SKM-1 treated with dmso at 0.1 percent for 144 hours (cell line): Measurements from ENCODE around the gene TTC22.

Source experiments
- DNase-seq: peaks from one replicate; lab custom pipeline; 2025; ENCODE audit not compliant: unreplicated experiment; lab: John Stamatoyannopoulos, UW

Gene TTC22

DNA sequence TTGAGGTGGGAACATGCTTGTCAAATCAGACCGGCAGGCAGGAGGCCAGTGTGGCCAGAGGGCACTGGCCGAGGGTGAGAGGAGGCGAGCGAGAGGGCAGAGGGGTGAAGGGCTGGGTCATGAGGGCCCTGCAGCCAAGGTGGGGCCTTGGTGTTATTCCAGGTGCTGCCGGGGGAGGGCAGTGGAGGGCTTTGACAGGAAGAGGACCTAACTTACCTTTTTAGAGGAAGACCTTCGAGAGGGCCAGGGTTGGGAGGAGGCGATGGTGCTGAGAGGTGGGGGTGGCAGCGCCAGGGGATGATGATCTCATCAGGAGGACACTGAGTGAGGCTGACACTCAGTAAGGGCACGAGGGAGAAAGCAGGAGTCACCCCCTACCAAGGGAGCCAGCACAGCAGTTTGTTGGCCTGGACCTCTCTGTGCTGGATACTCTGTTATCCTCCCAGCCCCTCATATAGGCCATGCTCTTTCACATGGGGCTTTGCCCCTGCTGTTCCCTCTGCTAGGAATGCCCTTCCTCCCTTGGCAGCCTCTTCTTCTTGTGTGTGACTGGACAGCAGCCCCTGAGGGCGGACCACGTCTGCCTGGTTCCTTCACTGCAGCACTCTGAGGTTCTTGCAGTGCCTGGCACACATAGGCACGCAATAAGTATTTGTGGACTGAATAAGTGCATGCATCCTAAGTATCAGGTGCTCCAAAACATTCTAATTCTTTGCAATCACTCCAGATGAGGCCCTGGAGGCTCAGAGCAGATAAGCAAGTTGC is 7.5 kb upstream of the TTC22 start:
- DNase-seq: no peak

DNA sequence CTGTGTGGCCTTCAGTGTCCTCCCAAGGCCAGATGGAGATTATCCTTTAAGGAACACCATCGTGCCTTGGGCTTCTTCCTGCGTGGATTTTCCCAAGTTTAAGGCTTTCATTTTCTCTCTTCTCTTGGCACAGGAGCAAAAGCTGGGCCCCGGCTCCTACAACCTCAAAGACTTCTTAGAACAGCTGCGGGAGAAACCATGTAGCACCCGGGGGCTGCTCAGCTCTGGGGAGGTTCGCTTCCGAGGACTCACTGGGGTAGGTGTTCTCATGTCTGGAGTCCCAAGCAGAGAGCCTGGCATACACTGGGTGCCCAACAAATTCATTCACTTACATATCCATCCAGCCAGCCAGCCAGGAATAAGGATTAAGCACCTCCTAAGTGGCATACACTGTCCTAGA is 6.6 kb upstream of the TTC22 start:
- DNase-seq: no peak

DNA sequence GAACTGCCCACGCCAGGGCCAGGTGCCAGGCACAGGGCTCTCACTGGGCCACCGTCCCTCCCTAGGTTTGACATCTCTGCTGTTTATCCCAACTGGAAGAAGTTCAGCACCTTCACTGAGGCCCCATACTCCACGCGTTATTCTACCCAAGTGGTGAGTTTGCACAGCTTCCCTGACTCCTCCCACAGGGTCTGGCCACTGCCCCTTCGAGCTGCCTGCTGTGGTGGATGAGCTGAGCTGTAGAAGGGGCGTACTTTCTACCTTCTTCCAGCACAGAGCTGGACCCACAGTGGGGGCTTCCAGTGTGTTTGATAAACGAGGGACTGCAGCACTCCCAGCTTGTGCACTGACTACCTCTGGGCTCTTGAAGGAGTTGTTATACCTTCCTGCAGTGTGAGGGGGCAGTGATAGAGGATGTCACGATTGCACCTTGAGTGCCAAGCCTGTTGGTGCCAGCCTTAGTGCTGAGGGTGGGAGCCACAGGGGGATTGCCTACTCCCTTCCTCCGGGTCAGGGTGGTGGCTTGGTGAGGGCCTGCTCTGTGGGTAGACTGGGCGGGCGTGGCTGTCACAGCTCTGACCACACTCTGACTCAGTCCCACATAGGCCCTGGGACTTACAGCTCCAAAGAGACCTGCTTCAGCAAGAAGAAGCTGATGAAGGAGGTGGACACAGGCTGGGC is 5.9 kb upstream of the TTC22 start:
- DNase-seq: no peak

DNA sequence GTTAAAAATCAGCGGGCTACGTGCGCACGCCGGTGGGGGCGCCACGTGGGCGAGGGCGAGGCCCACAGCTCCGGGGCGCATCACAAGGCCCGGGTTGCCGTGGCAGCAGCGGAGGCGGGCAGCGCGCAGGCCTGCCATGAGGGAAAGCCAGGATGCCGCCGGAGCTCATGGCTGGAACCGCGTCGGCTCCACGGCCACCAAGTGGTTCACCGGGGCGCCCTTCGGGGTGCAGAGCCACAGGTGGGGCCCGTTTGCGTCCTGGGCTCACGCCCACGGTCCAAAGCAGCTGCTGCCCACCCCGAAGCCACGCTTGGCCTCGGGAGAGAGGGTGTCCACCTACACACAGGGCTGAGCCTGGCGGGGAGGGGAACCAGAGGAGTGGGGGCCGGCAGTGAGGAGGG is 4.9 kb upstream of the TTC22 start:
- DNase-seq: no peak

DNA sequence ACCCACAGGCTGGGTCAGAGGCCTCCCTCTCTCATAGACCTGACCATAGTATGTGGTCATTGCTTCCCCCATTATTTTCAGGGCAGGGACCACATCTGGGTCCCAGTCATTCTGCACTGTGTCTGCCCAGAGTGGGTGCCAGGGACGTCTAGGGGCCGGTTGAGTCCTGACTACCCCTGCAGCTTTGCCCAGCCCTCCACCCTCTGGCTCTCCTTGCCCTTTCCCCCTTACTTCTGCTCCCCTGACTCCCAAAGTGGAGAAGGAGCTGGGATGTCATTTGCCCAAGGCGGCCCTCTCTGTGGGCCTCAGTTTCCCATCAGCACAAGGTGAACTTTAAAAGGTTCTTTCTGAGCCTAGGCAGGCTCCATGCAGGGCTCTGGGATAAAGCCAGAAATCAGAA is 4.3 kb upstream of the TTC22 start:
- no peak for DNase-seq

DNA sequence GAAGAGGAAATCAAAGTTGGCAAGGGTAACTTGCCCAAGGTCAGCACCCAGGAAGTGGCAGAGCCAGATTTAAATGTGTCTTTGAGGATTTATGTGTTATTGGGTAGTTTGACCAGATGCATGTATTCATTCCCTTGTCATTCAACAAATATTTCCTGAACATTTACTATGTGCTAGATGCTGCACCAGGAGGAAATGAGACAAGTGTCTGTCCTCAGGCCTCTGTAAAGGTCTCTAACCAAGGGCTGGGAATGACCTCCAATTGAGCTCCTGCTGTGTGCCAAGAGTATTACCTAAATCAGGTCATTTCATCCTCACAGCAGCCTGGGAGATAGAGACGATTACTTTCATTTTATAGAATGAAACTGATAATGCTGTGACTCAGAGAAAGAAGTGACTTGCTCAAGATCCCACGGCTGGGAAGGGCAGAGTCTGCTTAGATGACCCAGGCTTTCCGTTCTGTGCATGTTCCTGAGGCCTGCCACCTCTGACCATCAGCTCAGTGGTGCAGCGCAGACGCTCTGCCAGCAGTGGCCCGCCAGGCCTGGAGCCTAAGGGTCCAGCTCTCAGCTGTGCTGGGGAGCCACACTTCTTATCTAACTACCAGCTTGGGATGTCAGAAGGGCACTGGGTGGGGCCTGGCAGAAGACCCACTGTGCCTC is 3.5 kb upstream of the TTC22 start:
- DNase-seq: no peak

DNA sequence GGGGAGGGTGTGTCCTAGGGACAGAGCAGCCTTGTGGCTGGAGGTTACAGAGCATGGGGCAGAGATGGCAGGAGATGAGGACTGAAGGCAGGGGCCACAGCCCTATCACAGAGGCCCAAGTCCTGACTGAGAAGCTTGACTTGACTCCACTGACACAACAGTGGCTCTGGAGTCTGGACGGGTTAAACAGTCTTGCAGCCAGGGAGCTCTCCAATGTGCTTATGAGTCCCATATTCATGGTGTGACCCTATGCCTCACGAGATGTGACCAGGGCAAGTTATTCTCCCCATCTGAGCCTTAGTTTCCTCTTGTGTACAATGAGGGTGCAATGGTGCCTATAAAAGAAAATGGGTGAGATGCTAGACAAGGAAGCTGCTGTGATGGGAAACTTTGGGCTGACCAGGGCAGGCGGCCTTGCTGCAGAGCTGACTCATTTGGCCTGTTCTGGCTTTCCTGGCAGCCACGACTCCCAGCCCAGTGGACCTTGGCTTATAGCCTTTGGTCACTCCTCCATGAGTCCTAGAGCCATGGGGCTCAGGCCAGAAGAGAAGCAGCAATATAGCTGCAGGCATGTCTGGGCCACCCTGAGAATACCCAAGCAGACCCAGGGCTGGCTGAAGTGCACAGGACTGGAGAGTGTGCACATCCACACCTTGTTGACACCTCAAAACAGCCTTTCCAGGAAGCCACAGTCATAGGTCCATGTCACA is 2.8 kb upstream of the TTC22 start:
- no peak for DNase-seq

DNA sequence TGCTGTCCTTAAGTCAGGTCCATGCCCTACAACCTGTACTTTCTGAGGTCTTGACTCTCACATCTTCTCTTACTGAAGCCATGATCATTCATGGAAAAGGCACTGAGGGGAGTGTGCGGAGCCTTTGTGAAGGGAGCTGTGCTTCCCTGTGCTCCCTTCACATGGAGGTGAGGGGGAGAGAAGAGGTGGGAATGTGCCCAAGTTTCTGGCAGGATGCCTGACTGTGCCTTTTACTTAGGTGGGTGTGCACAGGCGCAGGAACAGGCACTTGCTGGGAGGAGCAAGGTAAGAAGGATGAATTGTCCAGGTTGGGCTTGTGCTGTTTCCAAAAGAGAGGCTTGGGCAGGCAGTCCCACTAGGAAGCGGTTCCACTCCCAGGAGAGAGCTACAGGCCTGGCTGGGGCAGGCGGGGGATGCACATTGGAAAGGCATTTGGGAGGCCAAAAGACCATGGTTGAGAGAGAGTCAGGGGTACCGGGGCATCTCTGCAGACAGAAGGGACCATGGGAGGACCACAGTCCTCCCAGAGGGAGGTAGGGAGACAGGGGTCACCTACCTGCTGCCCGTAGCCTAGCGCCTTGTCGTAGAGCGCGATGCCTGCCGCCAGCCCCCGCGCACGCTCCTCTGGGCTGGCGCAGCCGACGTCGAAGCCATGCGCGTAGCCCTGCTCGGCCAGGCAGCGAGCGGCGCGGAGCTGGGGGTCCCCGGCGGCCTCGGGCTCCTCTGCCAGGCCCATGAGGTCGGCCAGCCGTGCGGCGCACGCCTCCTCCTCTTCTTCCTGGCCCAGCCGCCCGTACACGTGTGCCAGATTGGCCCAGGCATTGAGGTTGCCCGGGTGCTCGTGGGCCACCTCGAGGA is 853 bp downstream of the TTC22 start:
- no peak for DNase-seq

DNA sequence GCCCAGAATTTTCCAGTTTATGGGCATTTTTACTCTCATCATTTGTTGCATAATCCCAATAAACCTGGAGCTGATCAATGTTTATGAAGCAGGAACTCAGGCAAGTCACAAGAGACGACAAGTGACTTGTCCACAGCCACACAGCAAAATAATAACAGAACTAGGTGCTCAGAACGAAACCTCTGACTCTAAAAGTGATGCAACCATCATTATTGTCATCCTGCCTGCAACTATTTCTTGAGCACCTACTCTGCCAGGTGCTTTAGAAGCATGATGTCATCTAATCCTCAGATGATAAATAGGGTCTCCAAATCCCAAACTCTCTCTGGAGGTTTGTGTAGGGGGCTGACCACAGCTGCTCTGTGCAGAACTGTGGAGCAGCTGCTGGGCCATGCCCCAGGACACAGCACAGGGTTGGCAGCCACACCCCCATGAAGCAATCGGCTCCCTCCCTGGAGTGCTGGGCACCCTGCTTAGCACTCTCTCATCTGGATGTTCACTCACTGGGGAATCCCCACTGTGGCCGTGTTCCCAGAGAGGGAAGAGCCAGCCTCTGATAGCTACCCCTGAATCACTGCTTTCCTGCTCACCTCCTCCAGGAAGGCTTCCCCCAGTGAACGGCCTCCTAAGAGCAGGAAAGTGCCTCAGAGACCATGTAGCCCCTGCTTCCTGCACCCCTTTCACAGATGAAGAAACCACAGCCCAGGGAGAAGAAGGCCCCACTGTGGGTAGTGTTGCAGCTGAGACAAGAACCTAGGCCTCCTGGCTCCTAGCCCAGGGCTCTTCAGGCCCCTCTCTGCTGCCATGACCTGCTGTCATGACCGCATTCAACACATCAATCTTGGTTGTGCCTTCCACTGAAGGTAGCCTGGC is 2.1 kb downstream of the TTC22 start:
- DNase-seq: no peak

DNA sequence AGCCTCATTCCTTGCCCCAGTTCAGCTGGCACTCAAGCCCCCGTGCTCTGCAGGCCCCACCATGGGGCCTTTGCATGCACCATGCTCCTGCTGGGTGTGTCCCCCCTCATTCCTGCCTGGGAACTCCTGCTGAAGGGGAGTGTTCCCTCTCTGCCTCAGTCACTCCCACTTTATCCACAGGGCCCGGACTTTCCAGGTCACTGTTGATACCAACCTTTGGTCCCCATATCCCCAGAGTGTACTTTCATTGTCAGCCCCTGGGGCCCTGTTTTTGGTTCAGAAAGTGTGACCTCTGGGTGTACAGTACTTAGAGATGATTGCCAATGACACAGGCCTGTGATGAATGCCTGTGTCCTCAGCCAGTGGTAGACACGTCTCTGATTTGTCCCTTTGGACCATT is 2.9 kb downstream of the TTC22 start:
- no peak for DNase-seq

DNA sequence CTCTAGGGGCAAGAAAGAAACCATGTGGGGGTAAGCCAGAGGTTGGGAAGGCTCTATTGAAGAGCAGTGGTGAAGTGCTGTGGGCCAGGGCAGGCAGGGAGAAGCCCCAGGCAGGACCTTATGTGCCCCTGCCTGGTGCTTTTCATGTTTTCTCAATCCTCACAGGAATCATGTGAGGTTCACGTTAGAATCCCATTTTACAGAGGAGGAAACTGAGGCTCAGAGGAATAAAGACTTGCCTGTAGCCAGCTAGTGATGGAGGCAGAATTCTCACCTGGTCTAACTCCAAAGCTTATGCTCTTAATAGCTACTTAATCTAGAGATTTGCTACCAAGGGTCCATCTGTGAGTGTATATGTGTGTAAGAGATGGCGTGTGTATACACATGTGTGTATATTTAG is 4.2 kb downstream of the TTC22 start:
- no peak for DNase-seq

DNA sequence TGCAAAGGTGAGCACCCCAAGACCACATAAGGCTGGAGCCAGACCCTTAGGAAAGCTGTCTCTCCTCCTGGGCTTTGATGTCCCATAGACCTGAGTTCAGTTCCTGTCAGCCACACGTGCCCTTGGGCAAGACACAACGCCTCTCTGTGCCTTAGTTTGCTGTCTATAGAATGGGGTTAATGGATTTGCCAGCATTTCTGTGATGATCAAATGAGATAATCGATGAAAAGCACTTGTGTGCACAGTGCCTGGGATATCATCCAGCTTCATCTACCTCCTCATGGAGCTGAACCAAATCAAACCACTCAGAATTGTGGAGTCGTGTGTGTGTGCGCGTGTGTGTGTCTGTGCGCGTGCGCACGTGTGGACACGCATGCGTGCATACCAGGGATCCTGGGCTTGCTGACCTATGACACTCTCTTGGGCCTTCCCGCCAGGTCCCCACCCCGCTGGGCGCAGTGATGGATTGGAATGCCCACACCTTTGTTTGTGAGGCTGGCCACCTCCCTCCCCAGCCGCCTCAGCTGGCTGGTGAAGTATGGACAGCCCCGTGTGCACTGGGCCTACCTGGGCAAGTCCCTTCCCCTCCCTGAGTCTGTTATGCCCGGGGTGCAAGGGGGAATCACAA is 5.2 kb downstream of the TTC22 start:
- DNase-seq: no peak

DNA sequence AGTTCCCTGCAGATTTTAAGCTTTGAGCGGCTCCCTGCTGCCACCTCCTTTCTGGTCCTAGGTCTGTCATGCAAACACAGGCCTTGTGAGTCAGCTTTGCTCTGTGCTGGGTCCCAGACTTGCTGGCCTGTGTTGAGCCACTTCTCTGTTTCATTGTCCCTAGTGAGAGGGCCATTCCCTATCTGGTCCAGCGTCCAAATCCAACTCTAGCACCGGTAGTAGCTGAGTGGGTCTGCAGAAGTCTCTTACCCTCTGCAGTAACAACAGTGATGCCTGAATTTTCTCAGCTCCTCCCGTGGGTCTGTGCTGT is 5.8 kb downstream of the TTC22 start:
- DNase-seq: no peak

DNA sequence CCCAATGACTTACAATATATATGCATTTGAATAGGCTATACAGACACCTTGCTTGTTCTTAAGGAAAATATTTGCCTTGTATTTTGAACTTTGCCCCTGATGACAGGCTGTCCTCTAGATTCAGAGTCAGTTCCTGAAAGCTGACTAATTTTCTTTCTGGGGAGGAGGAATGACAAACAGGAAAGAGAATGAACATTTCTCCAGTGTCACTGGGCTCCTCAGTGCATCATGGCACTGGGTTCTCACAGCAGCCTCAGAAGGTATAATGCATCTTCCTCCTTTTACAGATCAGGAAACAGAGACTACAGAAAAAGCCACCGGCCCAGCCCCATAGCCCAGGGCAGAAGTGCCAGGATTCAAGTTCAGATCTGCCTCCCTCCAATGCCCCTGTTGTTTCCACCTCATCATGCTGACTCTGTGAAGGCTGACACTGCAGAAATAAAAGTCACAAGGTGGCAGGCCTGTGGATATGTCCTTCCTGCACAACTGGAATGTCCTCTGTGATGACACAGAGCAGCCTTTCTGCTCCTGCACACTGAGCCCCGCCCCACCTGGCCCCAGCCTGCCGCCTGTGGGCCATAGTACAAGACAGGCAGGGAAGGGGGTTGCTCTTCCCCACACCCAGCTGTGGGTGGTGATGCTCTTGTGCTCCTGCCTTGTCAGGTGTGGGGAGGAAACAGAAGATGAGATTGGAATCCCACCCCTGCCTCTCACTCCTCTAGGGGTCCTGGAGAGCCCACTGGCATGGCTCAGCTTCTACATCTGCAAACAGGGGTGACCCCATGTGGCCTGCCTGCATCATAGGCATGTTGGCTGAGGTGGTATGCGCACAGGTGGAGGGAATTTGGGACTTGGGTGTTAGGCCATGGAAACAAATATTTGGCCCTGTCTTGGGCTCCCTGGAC is 6.4 kb downstream of the TTC22 start:
- DNase-seq: no peak

DNA sequence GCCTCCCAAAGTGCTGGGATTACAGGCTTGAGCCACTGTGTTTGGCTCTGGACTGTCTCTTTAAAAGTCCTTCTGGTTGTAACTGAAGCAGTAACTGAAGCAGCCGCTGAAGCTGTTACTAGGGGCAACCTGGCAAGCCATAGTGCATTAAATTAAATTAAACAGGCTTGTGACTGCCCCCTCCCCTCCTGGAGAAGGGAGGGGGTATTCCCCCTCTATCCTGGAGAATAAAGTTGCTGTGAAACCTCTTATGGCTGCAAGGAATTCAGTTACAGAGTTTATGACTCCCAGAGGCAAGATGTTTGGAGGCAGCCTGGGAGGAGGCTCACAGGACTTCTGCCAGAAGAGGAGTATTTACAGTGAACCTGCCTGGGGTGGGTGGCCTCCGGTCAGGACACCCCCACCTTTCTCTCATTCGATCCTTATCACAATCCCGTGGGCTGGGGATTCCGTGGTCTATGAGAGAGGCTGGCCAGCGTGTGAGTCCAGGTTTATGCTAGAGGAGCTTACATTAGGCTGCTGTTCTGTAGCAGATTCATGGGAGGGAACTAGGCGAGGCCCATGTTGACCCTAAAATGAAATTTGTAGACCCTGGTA is 8.3 kb downstream of the TTC22 start:
- no peak for DNase-seq

DNA sequence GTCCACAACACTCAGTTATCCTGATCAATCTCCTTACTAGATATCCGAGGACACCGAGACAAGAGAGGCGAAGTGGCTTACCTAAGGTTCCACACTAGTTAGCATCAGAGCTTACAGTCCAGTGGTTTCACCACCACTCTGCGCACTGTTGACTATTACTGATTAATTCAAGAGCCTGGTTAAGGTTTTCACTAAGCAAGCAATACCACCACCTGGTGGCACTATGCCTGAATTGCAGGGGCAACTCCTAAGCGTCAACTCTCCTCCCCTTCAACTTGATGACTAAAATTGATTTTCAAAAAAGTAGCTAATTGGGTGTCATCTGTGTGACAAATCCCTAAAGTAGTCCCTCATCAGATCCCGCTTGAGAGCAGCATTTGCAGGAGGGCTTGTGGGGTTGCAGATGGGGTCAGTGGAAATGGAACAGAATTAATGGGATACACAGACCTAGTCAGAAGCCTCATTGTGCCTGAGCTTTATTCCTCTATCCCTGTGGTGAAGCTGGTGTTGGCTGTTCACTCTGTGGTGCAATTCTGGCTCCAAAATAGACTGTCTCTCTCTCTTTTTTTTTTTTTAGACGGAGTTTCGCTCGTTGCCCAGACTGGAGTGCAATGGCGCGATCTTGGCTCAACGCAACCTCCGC is 9.1 kb downstream of the TTC22 start:
- peak; percentile 66 for DNase-seq

DNA sequence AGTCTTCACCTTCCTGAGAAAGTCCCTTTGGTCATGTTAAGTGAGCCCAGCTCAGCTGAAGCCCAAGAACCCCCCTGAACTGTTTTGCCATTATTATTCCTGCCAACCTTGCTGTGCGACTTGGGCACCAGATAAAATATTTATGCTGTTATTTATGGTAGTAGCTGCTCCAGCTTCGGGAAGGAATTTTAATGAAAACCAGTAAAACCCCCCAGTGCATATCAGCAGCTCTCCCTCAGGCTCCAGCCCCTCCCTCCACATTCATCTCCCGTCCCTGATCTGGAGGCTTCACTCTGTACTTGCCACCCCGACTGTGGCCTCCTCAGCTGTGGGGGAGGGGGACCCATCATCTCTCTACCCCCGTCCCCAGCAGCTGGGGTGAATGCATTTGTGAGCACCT is 12.7 kb downstream of the TTC22 start:
- DNase-seq: no peak

DNA sequence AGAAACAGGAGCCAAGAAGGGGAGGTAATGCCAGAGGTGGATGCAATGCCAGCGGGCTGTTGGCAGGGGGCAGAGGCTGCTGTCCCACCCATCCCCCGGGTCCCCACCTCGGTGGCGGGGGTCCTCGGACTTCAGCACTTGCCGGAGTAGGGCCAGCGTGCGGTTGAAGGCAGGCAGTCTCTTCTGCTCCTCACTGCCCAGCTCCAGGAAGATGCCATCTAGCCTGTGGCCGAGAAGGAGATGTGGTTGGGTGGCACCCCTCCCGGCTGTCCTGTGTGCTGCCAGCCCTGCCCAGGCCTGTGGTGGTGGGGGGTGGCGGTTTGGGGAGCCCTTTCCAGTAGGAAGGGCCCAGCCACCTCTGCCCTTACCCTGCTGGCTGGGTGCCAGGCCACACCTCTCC is 13.5 kb downstream of the TTC22 start:
- no peak for DNase-seq
